SU-DHL-6 (cell line): ENCODE measurements around the gene SLC48A1.

Source experiments
- H2AFZ ChIP-seq: fragments of 200-600 bp; sonication (generic); 2 replicates; pipeline ENCODE4 v1.6.1; 2014; ENCODE audit warnings: low read depth, mild to moderate bottlenecking, moderate library complexity, mixed read lengths, antibody characterized with exemption, low read length; ENCODE audit not compliant: severe bottlenecking
- H3F3A ChIP-seq: fragments of 200-600 bp; shearing (Covaris generic); 2 replicates; pipeline ENCODE4 v1.6.0; 2016; ENCODE audit warnings: antibody characterized with exemption, mild to moderate bottlenecking; ENCODE audit not compliant: insufficient read depth
- H3K27ac ChIP-seq: fragments of 200-600 bp; sonication (generic); 2 replicates; pipeline ENCODE4 v1.5.1; 2016; ENCODE audit warnings: low read depth, mild to moderate bottlenecking, low read length, moderate library complexity, mixed read lengths
- H3K27me3 ChIP-seq: fragments of 200-600 bp; sonication (generic), shearing (Covaris generic); 2 replicates; pipeline ENCODE4 v1.6.0; 2014; ENCODE audit warnings: mild to moderate bottlenecking, low read length
- H3K36me3 ChIP-seq: fragments of 200-600 bp; sonication (generic); 2 replicates; pipeline ENCODE4 v1.6.1; 2014; ENCODE audit warnings: mild to moderate bottlenecking, low read length, mixed read lengths
- H3K4me2 ChIP-seq: fragments of 300-600, 200-600 bp; shearing (Covaris generic), sonication (generic); 2 replicates; pipeline ENCODE4 v1.6.0; 2014; ENCODE audit warnings: low read length, low read depth, mild to moderate bottlenecking; ENCODE audit not compliant: poor library complexity, severe bottlenecking
- H3K4me3 ChIP-seq: fragments of 200-600 bp; sonication (generic); 2 replicates; pipeline ENCODE4 v1.5.1; 2014; ENCODE audit warnings: antibody characterized with exemption, low read length, mild to moderate bottlenecking, mixed read lengths; ENCODE audit not compliant: insufficient read depth, poor library complexity, severe bottlenecking
- H3K79me2 ChIP-seq: fragments of 200-600 bp; sonication (generic); 2 replicates; pipeline ENCODE4 v1.6.1; 2014; ENCODE audit warnings: mild to moderate bottlenecking, low read length, moderate library complexity; ENCODE audit not compliant: insufficient read depth
- H3K9ac ChIP-seq: fragments of 200-600 bp; sonication (generic); 2 replicates; pipeline ENCODE4 v1.7.0; 2014; ENCODE audit warnings: mild to moderate bottlenecking, low read length
- H3K9me2 ChIP-seq: fragments of 200-600 bp; sonication (generic); replicated peaks from 2 replicates; pipeline ENCODE4 v1.6.1; 2014; ENCODE audit warnings: low read length; ENCODE audit not compliant: insufficient read depth
- H3K9me3 ChIP-seq: fragments of 200-600 bp; sonication (generic); 2 replicates; pipeline ENCODE4 v1.6.1; 2014; ENCODE audit warnings: low read length, mixed read lengths; ENCODE audit not compliant: insufficient read depth
- H4K20me1 ChIP-seq: fragments of 200-600 bp; sonication (generic); 2 replicates; pipeline ENCODE4 v1.6.1; 2014; ENCODE audit warnings: low read depth, mild to moderate bottlenecking, antibody characterized with exemption, low read length, moderate library complexity, mixed read lengths
- CTCF ChIP-seq: fragments of 200-600 bp; sonication (generic); IDR thresholded peaks from one replicate; pipeline ENCODE4 v1.5.1; 2017; ENCODE audit warnings: antibody characterized with exemption, mild to moderate bottlenecking, low read length, moderate library complexity; ENCODE audit not compliant: insufficient read depth, poor library complexity, severe bottlenecking
- EZH2phosphoT487 ChIP-seq: fragments of 200-600 bp; sonication (generic), shearing (Covaris generic); conservative IDR thresholded peaks from 2 replicates; pipeline ENCODE4 v1.6.1; 2018; ENCODE audit warnings: mild to moderate bottlenecking, antibody characterized with exemption, low read length, moderate library complexity, mixed read lengths

The SLC48A1 gene

GRCh38 chr12:47801170-47801903, 28.3 kb downstream of the SLC48A1 start:
- TF ChIP-seq CTCF (no peak), EZH2phosphoT487 (no peak)
- Histone ChIP-seq H3K9me3 (no peaks in the 10 kb centered on the region), H3K27me3 (no peaks in the 10 kb centered on the region), H3K36me3 (no peaks in the 10 kb centered on the region), H3K9ac (no peak overlapping the region), H3K9me2 (no peaks in the 10 kb centered on the region), H3K79me2 (no peaks in the 10 kb centered on the region; the same call in none of the 2 replicates), H3F3A (no peaks in the 10 kb centered on the region), H3K4me3 (no peak overlapping the region), H3K4me2 (no peak overlapping the region), H3K27ac (no peak overlapping the region), H4K20me1 (no peaks in the 10 kb centered on the region; the same call in 1 of the 2 replicates), H2AFZ (no peak overlapping the region)

GRCh38 chr12:47801904-47802246, 28.8 kb downstream of the SLC48A1 start:
- no peaks in the 10 kb centered on the region for H3K36me3 ChIP-seq
- no peak overlapping the region for H3K4me2 ChIP-seq
- H3K9me2 ChIP-seq = no peaks in the 10 kb centered on the region
- no peak overlapping the region for H2AFZ ChIP-seq
- no peak overlapping the region for H3K9ac ChIP-seq
- no peaks in the 10 kb centered on the region; the same call in none of the 2 replicates for H3K79me2 ChIP-seq
- TF ChIP-seq CTCF = no peak
- TF ChIP-seq EZH2phosphoT487 = no peak
- H3K9me3 ChIP-seq = no peaks in the 10 kb centered on the region
- H3K4me3 ChIP-seq = no peak overlapping the region
- H3F3A ChIP-seq = no peaks in the 10 kb centered on the region
- H3K27me3 ChIP-seq = no peaks in the 10 kb centered on the region
- H4K20me1 ChIP-seq = no peaks in the 10 kb centered on the region; the same call in 1 of the 2 replicates
- no peak overlapping the region for H3K27ac ChIP-seq

DNA sequence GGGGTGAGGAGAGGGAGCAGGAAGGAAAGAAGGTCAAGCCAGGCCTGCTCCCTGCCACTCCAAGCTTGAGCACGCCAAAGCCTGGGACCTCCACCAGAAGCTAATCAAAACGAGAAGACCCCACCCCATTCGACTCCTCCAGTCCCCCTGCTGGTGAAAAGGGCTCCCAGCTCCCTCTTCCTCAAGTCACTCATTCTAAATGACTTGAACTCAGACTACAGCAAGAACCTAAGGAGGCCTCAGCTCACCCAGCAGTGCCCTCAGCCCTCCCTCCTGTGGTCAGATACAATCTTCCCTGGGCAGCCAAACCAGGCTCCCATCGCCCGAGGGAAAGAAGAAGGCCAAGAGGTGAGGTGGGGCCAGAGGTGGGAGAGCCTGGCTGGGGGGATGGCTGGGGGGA, 29.3 kb downstream of the SLC48A1 start:
- no peak overlapping the region for H3K27ac ChIP-seq
- H3K4me2 ChIP-seq = no peak overlapping the region
- H4K20me1 ChIP-seq = no peaks in the 10 kb centered on the region; the same call in 1 of the 2 replicates
- no peaks in the 10 kb centered on the region for H3K9me2 ChIP-seq
- H3K9me3 ChIP-seq = no peaks in the 10 kb centered on the region
- H3K27me3 ChIP-seq = no peaks in the 10 kb centered on the region
- no peak overlapping the region for H2AFZ ChIP-seq
- no peaks in the 10 kb centered on the region for H3K36me3 ChIP-seq
- no peak overlapping the region for H3K4me3 ChIP-seq
- no peak overlapping the region for H3K9ac ChIP-seq
- no peaks in the 10 kb centered on the region; the same call in none of the 2 replicates for H3K79me2 ChIP-seq
- TF ChIP-seq EZH2phosphoT487 = no peak
- TF ChIP-seq CTCF = no peak
- peaks cover 2% of the 10 kb centered on the region; the same call in 1 of the 2 replicates for H3F3A ChIP-seq
